Transverse colon (tissue), 4 donors: ENCODE measurements around the gene ZBTB7C. TPM values are rescaled to one million over a fixed set of nuclear protein-coding genes. Genes with fewer than 3 reads are reported as not detected.

ENCODE experiments used
- DNase-seq: peaks from one replicate; pipeline ENCODE4 v3.0.0-alpha.2; 2019
- H3K27ac ChIP-seq, 4 donors: fragments of 200-600 bp; sonication (generic); 2 replicates each; pipeline ENCODE4 v1.5.1; 2016 to 2018; ENCODE audit warnings: inconsistent platforms in 4 of 4
- H3K27me3 ChIP-seq: fragments of 200-600 bp; sonication (generic); 2 replicates; pipeline ENCODE4 v1.5.1; 2017; ENCODE audit warnings: inconsistent platforms
- H3K36me3 ChIP-seq, 4 donors: fragments of 200-600 bp; sonication (generic); 2 replicates each; pipeline ENCODE4 v1.5.1; 2017 to 2019; ENCODE audit warnings: inconsistent platforms in 4 of 4
- H3K4me1 ChIP-seq, 4 donors: fragments of 200-600 bp; sonication (generic); 2 replicates each; pipeline ENCODE4 v1.5.1; 2017 to 2020; ENCODE audit warnings: inconsistent platforms in 4 of 4
- H3K4me3 ChIP-seq, 4 donors: fragments of 200-600 bp; sonication (generic); 1 replicate in 1 of 4; 2 replicates in 3 of 4; pipeline versions ENCODE4 v1.5.1 to v1.6.1; 2017 to 2019; ENCODE audit warnings: inconsistent platforms in 4 of 4
- H3K9me3 ChIP-seq, 2 donors: fragments of 200-600 bp; sonication (generic); 2 replicates each; pipeline ENCODE4 v1.5.1; 2017 to 2019; ENCODE audit warnings: inconsistent platforms in 2 of 2
- EP300 ChIP-seq: sonication (generic); formaldehyde crosslinking; IDR thresholded peaks from one replicate; pipeline ENCODE4 v1.6.1; 2017; ENCODE audit warnings: antibody characterized with exemption, low read depth
- POLR2A ChIP-seq: fragments of 450-650 bp; IDR thresholded peaks from one replicate; pipeline ENCODE4 v1.6.1; 2016; ENCODE audit warnings: antibody characterized with exemption, mild to moderate bottlenecking, moderate library complexity
- POLR2AphosphoS5 ChIP-seq, 3 donors: sonication (generic); formaldehyde crosslinking; IDR thresholded peaks; one replicate each; pipeline ENCODE4 v1.6.1; 2016; ENCODE audit warnings: antibody characterized with exemption in 3 of 3
- WGBS, 2 donors: methylation state at CpG; one replicate each; pipeline ENCODE4 v1.1.5; 2018; ENCODE audit warnings: low coverage in 1 of 2; 5-methylcytosine and 5-hydroxymethylcytosine counted together
- in situ Hi-C, 4 donors: fragments of 200-750 bp; cut with MboI; loops; one replicate each; pipeline versions ENCODE4 v1.15.0 to v1.15.1; 2017; ENCODE audit warnings: low sequenced_read_pairs in 3 of 4, low pct_ligation_motif_present in 1 of 4, low pct_unique_long_range_greater_than_20kb in 1 of 4
- intact Hi-C: fragments of 100-400 bp; cut with DNase I; formaldehyde crosslinking; loops from one replicate; pipeline ENCODE4 v1.15.1; 2023; ENCODE audit warnings: low total_unique reads
- total RNA-seq, 4 donors: library from RNA; depleted of rRNA; stranded (reverse); fragments of >200 nt; gene quantifications; one replicate each; pipeline ENCODE4 v1.1.0, GENCODE V29; 2016
- TF ChIP-seq, protein P1 (sequence below), 5 experiments: fragments of 200-600 bp in 3 of 5; fragments of 450-650 bp in 2 of 5; sonication (generic) in 3 of 5; IDR thresholded peaks; 1 replicate in 2 of 5; 2 replicates in 3 of 5; pipeline ENCODE4 v1.5.1; 2016 to 2017; ENCODE audit warnings: antibody characterized with exemption in 5 of 5, inconsistent platforms in 3 of 5, mild to moderate bottlenecking in 2 of 5, moderate library complexity in 1 of 5

Gene ZBTB7C
- total RNA-seq, 4 donors from 2014 or later, result 38.4 to 81.2 (median 47.5) TPM

DNA sequence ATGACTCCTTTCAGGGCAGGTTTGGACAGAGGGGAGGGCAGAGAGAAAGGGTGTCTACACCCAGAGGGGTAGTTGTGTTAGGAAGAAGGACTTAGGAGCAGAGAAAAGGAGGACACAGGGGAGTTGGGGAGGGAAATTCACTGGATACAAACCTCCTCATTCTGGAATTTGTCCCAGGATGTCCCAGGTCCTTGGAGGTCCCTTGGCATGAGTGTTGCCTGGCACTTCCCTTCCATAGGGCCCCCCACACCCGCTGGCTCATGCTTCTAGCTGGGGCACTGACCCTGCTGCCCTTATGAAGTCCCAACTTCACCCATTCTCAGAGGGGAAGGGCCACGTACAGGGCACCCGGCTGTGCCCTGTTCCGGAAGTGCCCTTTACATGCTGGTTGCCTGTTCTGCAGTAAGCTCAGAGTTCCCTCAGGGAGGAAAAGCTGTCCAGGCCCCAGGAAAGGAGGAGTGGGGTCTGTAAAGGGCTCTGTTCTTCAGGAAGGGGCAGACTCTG is 385.1 kb downstream of the ZBTB7C start:
- Histone ChIP-seq H3K36me3 (no peaks in the 10 kb centered on the region), H3K27ac (no peak overlapping the region), H3K9me3 (no peaks in the 10 kb centered on the region), H3K27me3 (peaks cover 23% of the 10 kb centered on the region), H3K4me1 (peaks cover 0 to 6% (median 0%) of the 10 kb centered on the region in 4 donors), H3K4me3 (no peak overlapping the region)
- DNase-seq, result no peak
- no peak for TF ChIP-seq POLR2AphosphoS5 (IDR thresholded peaks at IDR 0.05)
- TF ChIP-seq, protein P1, sequence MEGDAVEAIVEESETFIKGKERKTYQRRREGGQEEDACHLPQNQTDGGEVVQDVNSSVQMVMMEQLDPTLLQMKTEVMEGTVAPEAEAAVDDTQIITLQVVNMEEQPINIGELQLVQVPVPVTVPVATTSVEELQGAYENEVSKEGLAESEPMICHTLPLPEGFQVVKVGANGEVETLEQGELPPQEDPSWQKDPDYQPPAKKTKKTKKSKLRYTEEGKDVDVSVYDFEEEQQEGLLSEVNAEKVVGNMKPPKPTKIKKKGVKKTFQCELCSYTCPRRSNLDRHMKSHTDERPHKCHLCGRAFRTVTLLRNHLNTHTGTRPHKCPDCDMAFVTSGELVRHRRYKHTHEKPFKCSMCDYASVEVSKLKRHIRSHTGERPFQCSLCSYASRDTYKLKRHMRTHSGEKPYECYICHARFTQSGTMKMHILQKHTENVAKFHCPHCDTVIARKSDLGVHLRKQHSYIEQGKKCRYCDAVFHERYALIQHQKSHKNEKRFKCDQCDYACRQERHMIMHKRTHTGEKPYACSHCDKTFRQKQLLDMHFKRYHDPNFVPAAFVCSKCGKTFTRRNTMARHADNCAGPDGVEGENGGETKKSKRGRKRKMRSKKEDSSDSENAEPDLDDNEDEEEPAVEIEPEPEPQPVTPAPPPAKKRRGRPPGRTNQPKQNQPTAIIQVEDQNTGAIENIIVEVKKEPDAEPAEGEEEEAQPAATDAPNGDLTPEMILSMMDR (IDR thresholded peaks at IDR 0.05), result peak in 1 of 5 experiments; percentile 12
- 79% methylated on average over 4 of the region's 4 CpGs; no CpG with 5 or more reads in 1 of the 2 donors for WGBS, 2 donors
- in situ Hi-C loops, result loop anchor here in 2 of 4 donors (5.0 to 10.0 kb wide), 2 partner anchors 247 to 421 kb away; no protein-coding TSS in a partner anchor
- intact Hi-C loops, result no loop called here

GRCh38 chr18:48023334-48024008 is 385.7 kb downstream of the ZBTB7C start:
- WGBS, 2 donors, result 31 to 53% methylated on average over 2 to 9 of the region's 9 CpGs
- H3K4me3 ChIP-seq, result no peak overlapping the region
- no peaks in the 10 kb centered on the region for H3K36me3 ChIP-seq
- TF ChIP-seq, protein P1 (IDR thresholded peaks at IDR 0.05), result peak in 3 of 5 experiments; percentile 17 to 44 (median 27)
- TF ChIP-seq POLR2A, result no peak
- DNase-seq, result peak; percentile 37
- H3K27ac ChIP-seq, result no peak overlapping the region
- H3K27me3 ChIP-seq, result peaks cover 23% of the 10 kb centered on the region
- H3K9me3 ChIP-seq, result no peaks in the 10 kb centered on the region
- peaks cover 0 to 6% (median 0%) of the 10 kb centered on the region in 4 donors for H3K4me1 ChIP-seq
- intact Hi-C loops, result no loop called here
- in situ Hi-C loops, result loop anchor here in 2 of 4 donors (5.0 to 10.0 kb wide), 2 partner anchors 246 to 421 kb away; no protein-coding TSS in a partner anchor

DNA sequence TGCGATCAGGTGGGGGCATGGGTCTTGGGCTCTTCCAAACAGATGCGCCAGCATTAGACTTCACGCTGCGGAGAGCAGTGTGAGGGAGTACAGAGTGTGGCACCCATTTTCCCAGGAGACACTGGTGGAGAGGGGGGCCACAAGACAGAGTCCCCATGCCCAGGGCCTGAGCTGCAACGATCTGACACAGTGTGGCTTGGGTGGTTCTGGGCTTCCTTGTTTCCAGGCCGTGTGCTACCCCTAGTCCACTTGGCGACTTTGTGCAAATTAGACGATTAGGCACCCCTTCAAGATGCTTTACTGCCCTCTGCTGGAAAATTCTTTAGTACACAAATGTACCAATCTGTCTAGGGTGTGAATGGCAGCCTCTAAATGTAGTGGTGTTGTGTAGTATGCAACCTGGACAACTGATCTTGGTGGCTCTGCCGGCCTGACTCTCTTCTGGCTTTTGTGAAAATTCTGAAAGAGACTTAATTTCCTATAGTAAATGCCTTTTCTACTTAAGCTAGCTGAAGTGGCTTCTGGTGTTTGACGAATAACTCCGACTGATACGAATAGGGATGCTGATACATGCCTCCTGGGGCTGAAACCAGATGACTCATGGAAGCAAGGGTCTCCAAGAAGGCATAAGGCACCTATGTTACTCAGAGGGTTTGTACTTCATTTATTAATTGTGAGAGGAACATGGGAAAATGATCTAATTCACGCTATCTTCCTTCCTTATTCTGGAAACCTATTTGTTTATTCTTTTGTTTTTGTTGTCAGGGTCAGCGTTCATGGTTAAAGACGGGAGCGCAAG is 386.5 kb downstream of the ZBTB7C start:
- WGBS, 2 donors, result 57 to 65% methylated on average over 8 to 16 of the region's 16 CpGs
- intact Hi-C loops, result no loop called here

DNA sequence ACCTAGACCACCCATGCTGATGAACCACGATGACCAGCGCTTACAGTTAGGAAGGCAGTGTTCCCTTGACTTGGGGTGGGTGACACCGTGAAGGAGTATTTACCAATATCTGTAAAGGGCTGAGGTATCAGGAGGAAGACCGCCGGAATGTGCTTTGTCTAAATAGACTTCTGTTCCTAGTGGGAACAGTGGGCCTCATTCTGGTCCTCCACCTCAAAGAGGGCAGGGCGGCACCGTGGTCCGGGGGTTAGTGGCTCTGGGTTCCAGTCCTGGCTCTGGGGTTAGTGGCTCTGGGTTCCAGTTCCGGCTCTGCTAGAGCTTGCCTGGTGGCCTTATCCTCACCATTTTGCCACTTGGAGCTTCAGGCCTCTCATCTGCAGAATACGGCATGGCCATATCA is 387.2 kb downstream of the ZBTB7C start:
- Histone ChIP-seq H3K36me3 (no peaks in the 10 kb centered on the region), H3K9me3 (no peaks in the 10 kb centered on the region), H3K27me3 (peaks cover 23% of the 10 kb centered on the region), H3K27ac (no peak overlapping the region), H3K4me3 (no peak overlapping the region), H3K4me1 (no peaks in the 10 kb centered on the region)
- in situ Hi-C loops, result loop anchor here in 2 of 4 donors (5.0 to 10.0 kb wide), 2 partner anchors 245 to 423 kb away; no protein-coding TSS in a partner anchor
- TF ChIP-seq POLR2A, result no peak
- TF ChIP-seq EP300, result no peak
- TF ChIP-seq, protein P1 (IDR thresholded peaks at IDR 0.05), result no peak
- TF ChIP-seq POLR2AphosphoS5 (IDR thresholded peaks at IDR 0.05), result no peak
- intact Hi-C loops, result no loop called here
- no peak for DNase-seq
- WGBS, 2 donors, result 89% methylated on average over 10 of the region's 10 CpGs; no CpG with 5 or more reads in 1 of the 2 donors

More for the DNA sequence above, 386.5 kb downstream of the ZBTB7C start:
- TF ChIP-seq, protein P1 (IDR thresholded peaks at IDR 0.05), result peak; percentile 40 to 66 (median 55)
- no peak for TF ChIP-seq POLR2AphosphoS5 (IDR thresholded peaks at IDR 0.05)
- no peaks in the 10 kb centered on the region for H3K36me3 ChIP-seq
- no peak for DNase-seq
- in situ Hi-C loops, result loop anchor here in 2 of 4 donors (5.0 to 10.0 kb wide), 2 partner anchors 245 to 422 kb away; no protein-coding TSS in a partner anchor
- peaks cover 0 to 5% (median 0%) of the 10 kb centered on the region in 4 donors for H3K4me1 ChIP-seq
- H3K9me3 ChIP-seq, result no peaks in the 10 kb centered on the region
- H3K27me3 ChIP-seq, result peaks cover 23% of the 10 kb centered on the region
- no peak overlapping the region for H3K27ac ChIP-seq
- H3K4me3 ChIP-seq, result no peak overlapping the region
